ENCODE measurements around the gene DENND2D. TPM values are rescaled to one million over a fixed set of nuclear protein-coding genes. Genes with fewer than 3 reads are reported as not detected.

Gene DENND2D
- total and polyA plus RNA-seq, 10 of the 15 experiments (the other 5 are each of a cell fraction or from before 2014, with no cell fraction given): 149 to 375 (median 172) TPM

DNA sequence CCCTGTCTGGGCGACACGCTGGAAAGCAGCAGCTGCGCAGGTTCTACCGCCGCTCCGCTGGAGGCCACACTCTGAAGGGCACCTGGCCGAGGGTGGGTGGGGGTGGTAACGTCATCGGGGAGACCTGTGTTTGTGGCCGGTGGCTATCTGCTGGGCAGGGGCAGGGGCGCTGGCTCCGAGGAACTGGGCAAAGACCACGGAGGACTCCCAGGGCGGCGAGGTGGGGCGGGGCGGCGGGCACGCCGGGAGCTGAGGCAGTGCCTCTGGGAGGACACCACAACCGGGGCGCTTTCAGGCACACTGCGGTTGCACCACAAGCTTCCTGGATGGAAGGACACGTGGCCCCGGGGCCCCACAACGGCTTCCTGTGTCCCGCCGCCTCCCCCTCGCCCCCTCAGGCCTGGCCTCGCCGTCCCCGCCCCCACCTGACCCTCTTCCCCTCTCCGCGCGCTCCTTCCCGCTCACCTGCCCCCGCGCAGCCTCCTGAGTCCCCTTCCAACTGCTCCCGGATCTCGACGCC is 3.3 kb upstream of the DENND2D start (continued):
- TF ChIP-seq, protein P1, sequence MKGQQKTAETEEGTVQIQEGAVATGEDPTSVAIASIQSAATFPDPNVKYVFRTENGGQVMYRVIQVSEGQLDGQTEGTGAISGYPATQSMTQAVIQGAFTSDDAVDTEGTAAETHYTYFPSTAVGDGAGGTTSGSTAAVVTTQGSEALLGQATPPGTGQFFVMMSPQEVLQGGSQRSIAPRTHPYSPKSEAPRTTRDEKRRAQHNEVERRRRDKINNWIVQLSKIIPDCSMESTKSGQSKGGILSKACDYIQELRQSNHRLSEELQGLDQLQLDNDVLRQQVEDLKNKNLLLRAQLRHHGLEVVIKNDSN (IDR thresholded peaks at IDR 0.05; ENCODE audit: borderline replicate concordance, extremely low read length, insufficient read depth, low read depth, low read length): peak; percentile 84
- TF ChIP-seq MEF2B (IDR thresholded peaks at IDR 0.05; ENCODE audit: partially characterized antibody, poor library complexity, severe bottlenecking): peak; percentile 64
- TF ChIP-seq MTA3 (IDR thresholded peaks at IDR 0.05; ENCODE audit: borderline replicate concordance, low read length): no peak
- TF ChIP-seq STAT1 (conservative IDR thresholded peaks at IDR 0.05): no peak
- TF ChIP-seq CREM (IDR thresholded peaks at IDR 0.05; ENCODE audit: low read depth): peak; percentile 82
- TF ChIP-seq, protein P2, sequence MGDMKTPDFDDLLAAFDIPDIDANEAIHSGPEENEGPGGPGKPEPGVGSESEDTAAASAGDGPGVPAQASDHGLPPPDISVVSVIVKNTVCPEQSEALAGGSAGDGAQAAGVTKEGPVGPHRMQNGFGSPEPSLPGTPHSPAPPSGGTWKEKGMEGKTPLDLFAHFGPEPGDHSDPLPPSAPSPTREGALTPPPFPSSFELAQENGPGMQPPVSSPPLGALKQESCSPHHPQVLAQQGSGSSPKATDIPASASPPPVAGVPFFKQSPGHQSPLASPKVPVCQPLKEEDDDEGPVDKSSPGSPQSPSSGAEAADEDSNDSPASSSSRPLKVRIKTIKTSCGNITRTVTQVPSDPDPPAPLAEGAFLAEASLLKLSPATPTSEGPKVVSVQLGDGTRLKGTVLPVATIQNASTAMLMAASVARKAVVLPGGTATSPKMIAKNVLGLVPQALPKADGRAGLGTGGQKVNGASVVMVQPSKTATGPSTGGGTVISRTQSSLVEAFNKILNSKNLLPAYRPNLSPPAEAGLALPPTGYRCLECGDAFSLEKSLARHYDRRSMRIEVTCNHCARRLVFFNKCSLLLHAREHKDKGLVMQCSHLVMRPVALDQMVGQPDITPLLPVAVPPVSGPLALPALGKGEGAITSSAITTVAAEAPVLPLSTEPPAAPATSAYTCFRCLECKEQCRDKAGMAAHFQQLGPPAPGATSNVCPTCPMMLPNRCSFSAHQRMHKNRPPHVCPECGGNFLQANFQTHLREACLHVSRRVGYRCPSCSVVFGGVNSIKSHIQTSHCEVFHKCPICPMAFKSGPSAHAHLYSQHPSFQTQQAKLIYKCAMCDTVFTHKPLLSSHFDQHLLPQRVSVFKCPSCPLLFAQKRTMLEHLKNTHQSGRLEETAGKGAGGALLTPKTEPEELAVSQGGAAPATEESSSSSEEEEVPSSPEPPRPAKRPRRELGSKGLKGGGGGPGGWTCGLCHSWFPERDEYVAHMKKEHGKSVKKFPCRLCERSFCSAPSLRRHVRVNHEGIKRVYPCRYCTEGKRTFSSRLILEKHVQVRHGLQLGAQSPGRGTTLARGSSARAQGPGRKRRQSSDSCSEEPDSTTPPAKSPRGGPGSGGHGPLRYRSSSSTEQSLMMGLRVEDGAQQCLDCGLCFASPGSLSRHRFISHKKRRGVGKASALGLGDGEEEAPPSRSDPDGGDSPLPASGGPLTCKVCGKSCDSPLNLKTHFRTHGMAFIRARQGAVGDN (IDR thresholded peaks at IDR 0.05): peak; percentile 55; the same call in 1 of the 2 replicates
- TF ChIP-seq TCF12 (IDR thresholded peaks at IDR 0.05; ENCODE audit: low read depth, low read length): peak; percentile 74
- no peak for TF ChIP-seq SIN3A (IDR thresholded peaks at IDR 0.05; ENCODE audit: low read depth, low read length)
- peak in 1 of 2 experiments; percentile 67; a peak in 2 of 4 replicates for TF ChIP-seq ETV6 (conservative IDR thresholded peaks at IDR 0.05 in 1 of 2, IDR thresholded peaks at IDR 0.05 in 1 of 2; ENCODE audit: borderline replicate concordance in 1 of 2, low read depth in 1 of 2)
- TF ChIP-seq, protein P3, sequence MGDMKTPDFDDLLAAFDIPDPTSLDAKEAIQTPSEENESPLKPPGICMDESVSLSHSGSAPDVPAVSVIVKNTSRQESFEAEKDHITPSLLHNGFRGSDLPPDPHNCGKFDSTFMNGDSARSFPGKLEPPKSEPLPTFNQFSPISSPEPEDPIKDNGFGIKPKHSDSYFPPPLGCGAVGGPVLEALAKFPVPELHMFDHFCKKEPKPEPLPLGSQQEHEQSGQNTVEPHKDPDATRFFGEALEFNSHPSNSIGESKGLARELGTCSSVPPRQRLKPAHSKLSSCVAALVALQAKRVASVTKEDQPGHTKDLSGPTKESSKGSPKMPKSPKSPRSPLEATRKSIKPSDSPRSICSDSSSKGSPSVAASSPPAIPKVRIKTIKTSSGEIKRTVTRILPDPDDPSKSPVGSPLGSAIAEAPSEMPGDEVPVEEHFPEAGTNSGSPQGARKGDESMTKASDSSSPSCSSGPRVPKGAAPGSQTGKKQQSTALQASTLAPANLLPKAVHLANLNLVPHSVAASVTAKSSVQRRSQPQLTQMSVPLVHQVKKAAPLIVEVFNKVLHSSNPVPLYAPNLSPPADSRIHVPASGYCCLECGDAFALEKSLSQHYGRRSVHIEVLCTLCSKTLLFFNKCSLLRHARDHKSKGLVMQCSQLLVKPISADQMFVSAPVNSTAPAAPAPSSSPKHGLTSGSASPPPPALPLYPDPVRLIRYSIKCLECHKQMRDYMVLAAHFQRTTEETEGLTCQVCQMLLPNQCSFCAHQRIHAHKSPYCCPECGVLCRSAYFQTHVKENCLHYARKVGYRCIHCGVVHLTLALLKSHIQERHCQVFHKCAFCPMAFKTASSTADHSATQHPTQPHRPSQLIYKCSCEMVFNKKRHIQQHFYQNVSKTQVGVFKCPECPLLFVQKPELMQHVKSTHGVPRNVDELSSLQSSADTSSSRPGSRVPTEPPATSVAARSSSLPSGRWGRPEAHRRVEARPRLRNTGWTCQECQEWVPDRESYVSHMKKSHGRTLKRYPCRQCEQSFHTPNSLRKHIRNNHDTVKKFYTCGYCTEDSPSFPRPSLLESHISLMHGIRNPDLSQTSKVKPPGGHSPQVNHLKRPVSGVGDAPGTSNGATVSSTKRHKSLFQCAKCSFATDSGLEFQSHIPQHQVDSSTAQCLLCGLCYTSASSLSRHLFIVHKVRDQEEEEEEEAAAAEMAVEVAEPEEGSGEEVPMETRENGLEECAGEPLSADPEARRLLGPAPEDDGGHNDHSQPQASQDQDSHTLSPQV (IDR thresholded peaks at IDR 0.05): 0 out of 2 replicates have a peak, but pooled peaks have one; percentile 33
- peak; percentile 51; the same call in 1 of the 2 replicates for TF ChIP-seq RAD51 (IDR thresholded peaks at IDR 0.05)
- 0 out of 2 replicates have a peak, but pooled peaks have one; percentile 13 for TF ChIP-seq JUND (IDR thresholded peaks at IDR 0.05; ENCODE audit: low read depth, low read length)
- peak; percentile 70 for TF ChIP-seq ATF7 (IDR thresholded peaks at IDR 0.05; ENCODE audit: low read depth)
- TF ChIP-seq, protein P4, sequence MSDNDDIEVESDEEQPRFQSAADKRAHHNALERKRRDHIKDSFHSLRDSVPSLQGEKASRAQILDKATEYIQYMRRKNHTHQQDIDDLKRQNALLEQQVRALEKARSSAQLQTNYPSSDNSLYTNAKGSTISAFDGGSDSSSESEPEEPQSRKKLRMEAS (IDR thresholded peaks at IDR 0.05; ENCODE audit: low read depth, low read length): peak; percentile 78
- no peak for TF ChIP-seq RUNX3 (IDR thresholded peaks at IDR 0.05; ENCODE audit: low read length)
- TF ChIP-seq EGR1 (IDR thresholded peaks at IDR 0.05; ENCODE audit: borderline replicate concordance in 1 of 2, low read depth in 2 of 2, low read length in 2 of 2): peak; percentile 15 to 98
- no peak for TF ChIP-seq SREBF2 (IDR thresholded peaks at IDR 0.05; ENCODE audit: low read length)
- TF ChIP-seq BCL11A (IDR thresholded peaks at IDR 0.05; ENCODE audit: low read depth, low read length): peak; percentile 63; the same call in 1 of the 2 replicates
- 0 out of 2 replicates have a peak, but pooled peaks have one; percentile 45 for TF ChIP-seq ZNF24 (IDR thresholded peaks at IDR 0.05)
- TF ChIP-seq BHLHE40 (IDR thresholded peaks at IDR 0.05; ENCODE audit: borderline replicate concordance in 1 of 2, low read depth in 2 of 2, low read length in 1 of 2): peak; percentile 92 to 95
- TF ChIP-seq CREB1 (IDR thresholded peaks at IDR 0.05; ENCODE audit: low read depth): no peak
- TF ChIP-seq TBL1XR1 (IDR thresholded peaks at IDR 0.05; ENCODE audit: low read depth, low read length): peak; percentile 76
